ENCODE measurements around the gene ZCCHC4. TPM values are rescaled to one million over a fixed set of nuclear protein-coding genes. Genes with fewer than 3 reads are reported as not detected.

Gene ZCCHC4
- total and polyA plus RNA-seq, 4 donors: 4.3 to 24.3 (median 7.6) TPM

DNA sequence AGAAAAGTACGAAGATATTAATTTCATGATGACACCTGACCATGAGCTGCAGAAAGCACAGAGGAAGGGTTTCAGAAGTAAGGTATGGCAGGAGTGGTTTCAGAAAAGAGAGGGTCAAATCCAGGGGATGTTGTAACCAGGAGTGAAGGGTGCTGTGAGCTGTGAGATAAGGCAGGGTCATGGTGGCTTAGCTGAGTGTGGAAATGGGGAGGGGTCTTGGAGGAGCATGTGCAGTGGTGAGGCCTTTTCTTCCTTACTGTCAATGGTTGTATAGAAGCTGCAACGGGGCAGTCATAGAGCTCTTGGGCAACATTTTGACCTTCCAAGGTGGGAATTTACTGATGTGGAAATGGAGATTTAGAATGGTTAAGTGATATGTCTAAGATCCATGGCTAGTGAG, 67.0 kb downstream of the ZCCHC4 start:
- no peaks in the 10 kb centered on the region for H3K9me3 ChIP-seq (ENCODE audit: control insufficient read depth in 4 of 4, insufficient read depth in 3 of 4, low read length in 3 of 4)
- no peak overlapping the region for H3K4me3 ChIP-seq
- no peaks in the 10 kb centered on the region for H3K27me3 ChIP-seq (ENCODE audit: control insufficient read depth in 3 of 3, insufficient read depth in 3 of 3, low read length in 2 of 3)
- H3K4me1 ChIP-seq (ENCODE audit: control insufficient read depth in 5 of 5, insufficient read depth in 5 of 5, low read length in 5 of 5): peaks cover 0 to 17% (median 7%) of the 10 kb centered on the region in 5 donors
- peaks cover 11 to 18% (median 15%) of the 10 kb centered on the region in 4 donors for H3K36me3 ChIP-seq (ENCODE audit: control insufficient read depth in 4 of 4, insufficient read depth in 4 of 4, low read length in 4 of 4)
- H3K27ac ChIP-seq (ENCODE audit: low read depth in 1 of 2, low read length in 1 of 2): no peak overlapping the region
- WGBS, 2 donors: 86 to 92% methylated on average over 2 of the region's 2 CpGs
- H3K9ac ChIP-seq (ENCODE audit: insufficient read depth in 1 of 2, low read length in 2 of 2): no peak overlapping the region
- ATAC-seq (ENCODE audit: insufficient read depth, low FRiP score) (no peak), DNase-seq (no peak)
- TF ChIP-seq, protein P1, sequence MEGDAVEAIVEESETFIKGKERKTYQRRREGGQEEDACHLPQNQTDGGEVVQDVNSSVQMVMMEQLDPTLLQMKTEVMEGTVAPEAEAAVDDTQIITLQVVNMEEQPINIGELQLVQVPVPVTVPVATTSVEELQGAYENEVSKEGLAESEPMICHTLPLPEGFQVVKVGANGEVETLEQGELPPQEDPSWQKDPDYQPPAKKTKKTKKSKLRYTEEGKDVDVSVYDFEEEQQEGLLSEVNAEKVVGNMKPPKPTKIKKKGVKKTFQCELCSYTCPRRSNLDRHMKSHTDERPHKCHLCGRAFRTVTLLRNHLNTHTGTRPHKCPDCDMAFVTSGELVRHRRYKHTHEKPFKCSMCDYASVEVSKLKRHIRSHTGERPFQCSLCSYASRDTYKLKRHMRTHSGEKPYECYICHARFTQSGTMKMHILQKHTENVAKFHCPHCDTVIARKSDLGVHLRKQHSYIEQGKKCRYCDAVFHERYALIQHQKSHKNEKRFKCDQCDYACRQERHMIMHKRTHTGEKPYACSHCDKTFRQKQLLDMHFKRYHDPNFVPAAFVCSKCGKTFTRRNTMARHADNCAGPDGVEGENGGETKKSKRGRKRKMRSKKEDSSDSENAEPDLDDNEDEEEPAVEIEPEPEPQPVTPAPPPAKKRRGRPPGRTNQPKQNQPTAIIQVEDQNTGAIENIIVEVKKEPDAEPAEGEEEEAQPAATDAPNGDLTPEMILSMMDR (IDR thresholded peaks at IDR 0.05; ENCODE audit: control extremely low read depth, extremely low read depth): no peak

DNA sequence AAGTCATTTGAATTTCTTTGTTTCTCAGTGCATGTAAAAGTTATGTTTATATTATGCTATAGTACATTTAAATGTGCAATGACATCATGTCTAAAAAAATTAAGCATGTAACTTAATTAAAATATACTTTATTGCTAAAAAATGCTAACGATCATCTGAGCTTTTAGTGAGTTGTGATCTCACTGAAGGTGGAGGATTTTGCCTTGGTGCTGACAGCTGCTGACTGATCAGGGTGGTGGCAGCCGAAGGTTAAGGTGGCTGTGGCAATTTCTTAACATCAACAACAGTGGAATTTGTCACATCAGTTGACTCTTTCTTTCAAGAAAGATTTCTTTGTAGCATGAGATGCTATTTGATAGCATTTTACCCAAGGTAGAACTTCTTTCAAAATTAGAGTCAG, 71.1 kb downstream of the ZCCHC4 start:
- Histone ChIP-seq H3K4me3 (no peak overlapping the region), H3K36me3 (ENCODE audit: control insufficient read depth in 4 of 4, insufficient read depth in 4 of 4, low read length in 4 of 4) (peaks cover 13 to 26% (median 16%) of the 10 kb centered on the region in 4 donors), H3K27ac (ENCODE audit: low read depth in 1 of 2, low read length in 1 of 2) (no peak overlapping the region), H3K9ac (ENCODE audit: insufficient read depth in 1 of 2, low read length in 2 of 2) (no peak overlapping the region), H3K27me3 (ENCODE audit: control insufficient read depth in 3 of 3, insufficient read depth in 3 of 3, low read length in 2 of 3) (no peaks in the 10 kb centered on the region), H3K4me1 (ENCODE audit: control insufficient read depth in 5 of 5, insufficient read depth in 5 of 5, low read length in 5 of 5) (peaks cover 0 to 9% (median 4%) of the 10 kb centered on the region in 5 donors), H3K9me3 (ENCODE audit: control insufficient read depth in 4 of 4, insufficient read depth in 3 of 4, low read length in 3 of 4) (no peaks in the 10 kb centered on the region)
- ATAC-seq (ENCODE audit: insufficient read depth, low FRiP score) (no peak), DNase-seq (no peak)
- 62 to 78% methylated on average over 2 of the region's 2 CpGs for WGBS, 2 donors
- TF ChIP-seq, protein P1 (IDR thresholded peaks at IDR 0.05; ENCODE audit: control extremely low read depth, extremely low read depth): no peak

DNA sequence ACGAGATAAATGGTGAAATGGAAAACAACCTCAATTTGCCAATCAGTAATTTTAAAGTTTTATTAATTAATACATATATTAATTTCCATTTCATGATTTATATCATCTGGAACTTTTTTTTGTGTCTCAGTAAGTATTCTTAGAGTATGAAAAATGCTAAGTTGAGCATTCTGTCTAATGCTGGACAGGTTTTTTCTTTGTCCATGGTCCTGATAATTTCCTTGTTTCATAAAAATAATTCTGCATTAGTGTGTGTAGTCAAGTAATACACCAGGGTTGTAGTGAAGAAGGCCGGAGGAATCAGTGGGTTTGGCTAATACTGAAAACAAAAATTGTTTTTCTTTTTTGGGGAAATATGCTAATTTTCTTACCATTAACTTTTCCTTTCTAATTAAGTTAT, 74.4 kb downstream of the ZCCHC4 start:
- H3K9me3 ChIP-seq (ENCODE audit: control insufficient read depth in 4 of 4, insufficient read depth in 3 of 4, low read length in 3 of 4): no peaks in the 10 kb centered on the region
- 95 to 99% methylated on average over 2 of the region's 2 CpGs for WGBS, 2 donors
- H3K4me3 ChIP-seq: no peak overlapping the region
- ATAC-seq (ENCODE audit: insufficient read depth, low FRiP score) (no peak), DNase-seq (no peak)
- H3K4me1 ChIP-seq (ENCODE audit: control insufficient read depth in 5 of 5, insufficient read depth in 5 of 5, low read length in 5 of 5): peaks cover 0 to 4% (median 0%) of the 10 kb centered on the region in 5 donors
- H3K36me3 ChIP-seq (ENCODE audit: control insufficient read depth in 4 of 4, insufficient read depth in 4 of 4, low read length in 4 of 4): peaks cover 10 to 34% (median 20%) of the 10 kb centered on the region in 4 donors
- no peak overlapping the region for H3K27ac ChIP-seq (ENCODE audit: low read depth in 1 of 2, low read length in 1 of 2)
- H3K9ac ChIP-seq (ENCODE audit: insufficient read depth in 1 of 2, low read length in 2 of 2): no peak overlapping the region
- H3K27me3 ChIP-seq (ENCODE audit: control insufficient read depth in 3 of 3, insufficient read depth in 3 of 3, low read length in 2 of 3): no peaks in the 10 kb centered on the region
- TF ChIP-seq, protein P1 (IDR thresholded peaks at IDR 0.05; ENCODE audit: control extremely low read depth, extremely low read depth): no peak

DNA sequence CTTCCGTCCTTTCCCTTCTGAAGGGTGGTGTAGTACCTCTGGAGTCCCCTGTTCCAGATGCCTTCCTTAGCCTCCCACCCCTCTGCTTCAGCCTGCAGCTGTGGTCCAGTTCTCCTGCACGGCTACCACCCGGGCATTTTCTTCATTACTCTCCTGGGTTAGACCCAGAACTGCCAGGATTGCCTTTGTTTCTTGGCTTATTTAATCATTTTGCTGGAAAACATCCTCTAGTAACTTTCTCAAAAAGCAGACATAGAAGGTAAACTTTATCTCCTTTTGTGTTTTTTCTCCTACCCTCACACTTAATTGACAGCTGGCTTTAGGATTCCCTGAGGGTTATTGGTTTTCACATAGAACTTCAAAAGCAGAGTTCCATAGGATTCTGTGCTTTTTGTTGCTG, 84.7 kb downstream of the ZCCHC4 start:
- H3K27me3 ChIP-seq (ENCODE audit: control insufficient read depth in 3 of 3, insufficient read depth in 3 of 3, low read length in 2 of 3): no peaks in the 10 kb centered on the region
- DNase-seq: no peak
- WGBS, 2 donors: 95 to 98% methylated on average over 3 of the region's 3 CpGs
- peaks cover 26 to 59% (median 41%) of the 10 kb centered on the region in 4 donors for H3K36me3 ChIP-seq (ENCODE audit: control insufficient read depth in 4 of 4, insufficient read depth in 4 of 4, low read length in 4 of 4)
- no peak overlapping the region for H3K4me3 ChIP-seq
- H3K4me1 ChIP-seq (ENCODE audit: control insufficient read depth in 5 of 5, insufficient read depth in 5 of 5, low read length in 5 of 5): no peaks in the 10 kb centered on the region
- TF ChIP-seq, protein P1 (IDR thresholded peaks at IDR 0.05; ENCODE audit: control extremely low read depth, extremely low read depth): no peak
- no peak overlapping the region for H3K9ac ChIP-seq (ENCODE audit: insufficient read depth in 1 of 2, low read length in 2 of 2)
- no peak for ATAC-seq (ENCODE audit: insufficient read depth, low FRiP score)
- H3K9me3 ChIP-seq (ENCODE audit: control insufficient read depth in 4 of 4, insufficient read depth in 3 of 4, low read length in 3 of 4): peaks cover 0 to 5% (median 1%) of the 10 kb centered on the region in 4 donors
- no peak overlapping the region for H3K27ac ChIP-seq (ENCODE audit: low read depth in 1 of 2, low read length in 1 of 2)
